GM23338 (cell line): ENCODE measurements around the gene MOK. TPM values are rescaled to one million over a fixed set of nuclear protein-coding genes. Genes with fewer than 3 reads are reported as not detected.

Experiments
- ATAC-seq: fragments of 200-7000 bp; cut with Tn5 transposase; 3 replicates; pipeline ENCODE4 v1.9.1; 2020
- DNase-seq: peaks from one replicate; pipeline ENCODE4 v3.0.0-alpha.2; 2015; ENCODE audit warnings: low spot score
- H2AFZ ChIP-seq: fragments of 200-600 bp; sonication (generic); 2 replicates; pipeline ENCODE4 v1.8.0; 2016; ENCODE audit warnings: antibody characterized with exemption, mild to moderate bottlenecking, moderate library complexity
- H3F3A ChIP-seq: fragments of 200-600 bp; sonication (generic); replicated peaks from 2 replicates; pipeline ENCODE4 v1.8.0; 2017; ENCODE audit warnings: antibody characterized with exemption, mixed run types, low read depth
- H3K27ac ChIP-seq: fragments of 200-600 bp; sonication (generic); 2 replicates; pipeline ENCODE4 v1.6.1; 2016; ENCODE audit warnings: low read depth
- H3K27me3 ChIP-seq: fragments of 200-600 bp; sonication (generic); 2 replicates; pipeline ENCODE4 v1.8.0; 2016; ENCODE audit warnings: mild to moderate bottlenecking, mixed run types, moderate library complexity; ENCODE audit not compliant: insufficient read depth
- H3K36me3 ChIP-seq: fragments of 200-600 bp; sonication (generic); 2 replicates; pipeline ENCODE4 v1.8.0; 2016; ENCODE audit warnings: mild to moderate bottlenecking; ENCODE audit not compliant: insufficient read depth
- H3K4me1 ChIP-seq: fragments of 200-600 bp; sonication (generic); 2 replicates; pipeline ENCODE4 v1.8.0; 2016; ENCODE audit warnings: mild to moderate bottlenecking, moderate library complexity; ENCODE audit not compliant: insufficient read depth
- H3K4me2 ChIP-seq: fragments of 200-600 bp; sonication (generic); 2 replicates; pipeline ENCODE4 v1.7.1; 2017; ENCODE audit warnings: mixed run types
- H3K4me3 ChIP-seq: fragments of 200-600 bp; sonication (generic); 2 replicates; pipeline ENCODE4 v1.6.1; 2016; ENCODE audit warnings: mixed run types
- H3K79me2 ChIP-seq: fragments of 200-600 bp; sonication (generic); replicated peaks from 2 replicates; pipeline ENCODE4 v1.8.0; 2017; ENCODE audit warnings: mild to moderate bottlenecking; ENCODE audit not compliant: insufficient read depth
- H3K9me2 ChIP-seq: fragments of 200-600 bp; sonication (generic); 2 replicates; pipeline ENCODE4 v1.8.0; 2017; ENCODE audit not compliant: insufficient read depth
- H4K20me1 ChIP-seq: fragments of 200-600 bp; sonication (generic); replicated peaks from 2 replicates; pipeline ENCODE4 v1.8.0; 2017; ENCODE audit warnings: mild to moderate bottlenecking; ENCODE audit not compliant: insufficient read depth
- H3K27ac Mint-ChIP-seq: 2 replicates; pipeline ENCODE4 v1.8.0; 2020; ENCODE audit warnings: inconsistent platforms, mild to moderate bottlenecking, moderate library complexity, mixed read lengths
- H3K27me3 Mint-ChIP-seq: 3 replicates; pipeline ENCODE4 v1.8.0; 2022; ENCODE audit warnings: low read depth, mild to moderate bottlenecking, moderate library complexity, mixed read lengths, inconsistent platforms; ENCODE audit not compliant: insufficient read depth, poor library complexity
- H3K36me3 Mint-ChIP-seq: 3 replicates; pipeline ENCODE4 v1.8.0; 2021; ENCODE audit warnings: low read depth, mild to moderate bottlenecking, inconsistent platforms, moderate library complexity, mixed read lengths
- H3K4me1 Mint-ChIP-seq: 3 replicates; pipeline ENCODE4 v1.8.0; 2020; ENCODE audit warnings: mild to moderate bottlenecking, inconsistent platforms, mixed read lengths
- H3K4me3 Mint-ChIP-seq: 3 replicates; pipeline ENCODE4 v1.8.0; 2021; ENCODE audit warnings: moderate library complexity, mild to moderate bottlenecking, inconsistent platforms, mixed read lengths
- H3K9me3 Mint-ChIP-seq: 3 replicates; pipeline ENCODE4 v1.8.0; 2020; ENCODE audit warnings: moderate library complexity, mild to moderate bottlenecking, inconsistent platforms, mixed read lengths
- CREB1 ChIP-seq: fragments of 250-450 bp; sonication (Bioruptor Pico); IDR thresholded peaks from 2 replicates; pipeline ENCODE4 v1.5.0; 2020; ENCODE audit warnings: low read depth, mild to moderate bottlenecking, moderate library complexity
- CTCF ChIP-seq, 2 experiments: fragments of 200-600 bp in 1 of 2; sonication (generic) in 1 of 2; conservative IDR thresholded peaks; 2 replicates each; pipeline versions ENCODE4 v1.5.1 to v1.6.1; 2016 to 2017; ENCODE audit warnings: antibody characterized with exemption in 2 of 2, low read depth in 2 of 2, mild to moderate bottlenecking in 2 of 2, moderate library complexity in 1 of 2
- ETS1 ChIP-seq: IDR thresholded peaks from 2 replicates; pipeline ENCODE4 v1.6.1; 2016; ENCODE audit warnings: antibody characterized with exemption
- EZH2 ChIP-seq: fragments of 200-600 bp; sonication (generic); IDR thresholded peaks from one replicate; pipeline ENCODE4 v1.8.0; 2017; ENCODE audit warnings: antibody characterized with exemption, mild to moderate bottlenecking, low read depth; ENCODE audit not compliant: unreplicated experiment
- EZH2phosphoT487 ChIP-seq: fragments of 200-600 bp; sonication (generic); IDR thresholded peaks from one replicate; pipeline ENCODE4 v1.8.1; 2018; ENCODE audit warnings: antibody characterized with exemption; ENCODE audit not compliant: unreplicated experiment
- JUNB ChIP-seq: IDR thresholded peaks from one replicate; pipeline ENCODE4 v1.6.1; 2016; ENCODE audit warnings: antibody characterized with exemption; ENCODE audit not compliant: unreplicated experiment
- NANOG ChIP-seq: IDR thresholded peaks from 2 replicates; pipeline ENCODE4 v1.6.1; 2016; ENCODE audit warnings: antibody characterized with exemption, borderline replicate concordance
- POLR2AphosphoS5 ChIP-seq: IDR thresholded peaks from 2 replicates; pipeline ENCODE4 v1.6.1; 2016; ENCODE audit warnings: antibody characterized with exemption, low read depth
- REST ChIP-seq: IDR thresholded peaks from one replicate; pipeline ENCODE4 v1.6.1; 2018; ENCODE audit warnings: antibody characterized with exemption; ENCODE audit not compliant: unreplicated experiment
- STAT1 ChIP-seq: IDR thresholded peaks from one replicate; pipeline ENCODE4 v1.6.1; 2016; ENCODE audit warnings: antibody characterized with exemption; ENCODE audit not compliant: unreplicated experiment
- ZNF114 ChIP-seq: fragments of 250-450 bp; sonication (Bioruptor Pico); IDR thresholded peaks from 2 replicates; pipeline ENCODE4 v1.5.0; 2020; ENCODE audit warnings: mild to moderate bottlenecking, moderate library complexity
- ZNF331 ChIP-seq: fragments of 250-450 bp; sonication (Bioruptor Pico); IDR thresholded peaks from 2 replicates; pipeline ENCODE4 v1.5.0; 2020; ENCODE audit warnings: low read depth, mild to moderate bottlenecking, moderate library complexity
- ZNF462 ChIP-seq: fragments of 250-450 bp; sonication (Bioruptor Pico); IDR thresholded peaks from 2 replicates; pipeline ENCODE4 v1.5.0; 2020; ENCODE audit warnings: mild to moderate bottlenecking, moderate library complexity
- polyA plus RNA-seq: library from polyadenylated mRNA; unstranded; fragments of >200 nt; fragmentation: Nextera tagmentation; extraction: Ambion mirVana; gene quantifications from 2 replicates; pipeline ENCODE4 v1.2.1, GENCODE V29; 2016
- total RNA-seq: library from RNA; depleted of rRNA; stranded (reverse); fragments of >200 nt; shearing (Covaris generic); gene quantifications from 2 replicates; pipeline ENCODE4 v1.2.3, GENCODE V29; 2014

The MOK gene
- total and polyA plus RNA-seq, 2 experiments from 2014 or later: 3.1 TPM

GRCh38 chr14:102351023-102351422 is 46.1 kb upstream of the MOK start:
- H3K4me3 Mint-ChIP-seq: no peak overlapping the region
- no peaks in the 10 kb centered on the region for H3K4me1 Mint-ChIP-seq
- Histone ChIP-seq H4K20me1 (no peaks in the 10 kb centered on the region), H2AFZ (no peak overlapping the region), H3K36me3 (peaks cover 10% of the 10 kb centered on the region), H3K4me3 (no peak overlapping the region), H3K79me2 (no peaks in the 10 kb centered on the region), H3K4me1 (no peaks in the 10 kb centered on the region), H3K27ac (no peak overlapping the region), H3K9me2 (no peaks in the 10 kb centered on the region), H3K4me2 (no peak overlapping the region), H3K27me3 (no peaks in the 10 kb centered on the region), H3F3A (0 out of 2 replicates have a peak, but pooled peaks cover 3% of the 10 kb centered on the region)
- DNase-seq: no peak
- H3K27ac Mint-ChIP-seq: no peak overlapping the region
- peaks cover 4% of the 10 kb centered on the region for H3K27me3 Mint-ChIP-seq
- no peaks in the 10 kb centered on the region for H3K9me3 Mint-ChIP-seq
- no peak for ATAC-seq
- TF ChIP-seq CREB1: no peak
- TF ChIP-seq ZNF462 (CRISPR knock-in tag): no peak
- no peak for TF ChIP-seq ZNF114 (CRISPR knock-in tag)
- TF ChIP-seq EZH2phosphoT487: no peak
- no peak for TF ChIP-seq ZNF331
- TF ChIP-seq REST: no peak
- no peak for TF ChIP-seq STAT1
- TF ChIP-seq ETS1: no peak
- no peak for TF ChIP-seq NANOG
- no peak for TF ChIP-seq JUNB
- no peak for TF ChIP-seq POLR2AphosphoS5
- no peak for TF ChIP-seq EZH2
- no peak for TF ChIP-seq CTCF (conservative IDR thresholded peaks at IDR 0.05; ENCODE audit: low read depth in 2 of 2)
- H3K36me3 Mint-ChIP-seq: peaks cover 42% of the 10 kb centered on the region
